Pancreas (tissue), 10 donors: ENCODE data around the gene ACTRT2. TPM values are rescaled to one million over a fixed set of nuclear protein-coding genes. Genes with fewer than 3 reads are reported as not detected.
A peak's percentile ranks its signal among the peaks of the same experiment; 100 is the strongest.

Experiments
- ATAC-seq, 4 donors: fragments of 200-7000 bp; cut with Tn5 transposase; one replicate each; pipeline versions ENCODE4 v1.8.0 to v1.9.1; 2020; ENCODE audit warnings: mild to moderate bottlenecking in 4 of 4, moderate library complexity in 4 of 4
- DNase-seq, 6 donors: peaks; one replicate each; pipeline ENCODE4 v3.0.0-alpha.2; 2020
- FAIRE-seq: peaks from 2 replicates; lab custom pipeline; 2012; peaks lifted over from hg19 to GRCh38; lab: Jason Lieb, UNC
- H3K27ac ChIP-seq, 4 donors: fragments of 200-600 bp; sonication (generic); 1 replicate in 3 of 4; 2 replicates in 1 of 4; pipeline versions ENCODE4 v1.5.0 to v1.8.0; 2020
- H3K27me3 ChIP-seq, 4 donors: fragments of 200-600 bp; one replicate each; pipeline ENCODE4 v1.8.0; 2021
- H3K36me3 ChIP-seq, 3 donors: fragments of 200-600 bp; sonication (generic) in 1 of 3; one replicate each; pipeline versions ENCODE4 v1.5.0 to v1.8.0; 2020 to 2021
- H3K4me1 ChIP-seq, 3 donors: fragments of 200-600 bp; one replicate each; pipeline ENCODE4 v1.8.0; 2021
- H3K4me3 ChIP-seq, 4 donors: fragments of 200-600 bp; sonication (generic) in 2 of 4; one replicate each; pipeline versions ENCODE4 v1.5.0 to v1.8.0; 2020 to 2021
- H3K9me3 ChIP-seq, 4 donors: fragments of 200-600 bp; one replicate each; pipeline ENCODE4 v1.8.0; 2021
- WGBS, 2 donors: extraction: QIAGEN DNeasy Blood & Tissue Kit; methylation state at CpG; one replicate each; pipeline ENCODE4 v1.1.7; 2013; 5-methylcytosine and 5-hydroxymethylcytosine counted together
- intact Hi-C, 3 donors: fragments of 100-400 bp; cut with DNase I; formaldehyde crosslinking; loops; one replicate each; pipeline versions ENCODE4 v1.11.1 to v1.14.2; 2022
- polyA plus RNA-seq, 2 donors: library from polyadenylated mRNA; stranded (reverse); fragments of 200-250 nt; gene quantifications; one replicate each; pipeline ENCODE4 v1.2.3, GENCODE V29; 2013
- total RNA-seq, 6 donors: library from RNA; stranded (reverse); fragmentation: NEBNext Ultra II Directional in 4 of 6; extraction: Animal tissue kit (Norgen Biotek cat#: 25700) in 4 of 6; gene quantifications; one replicate each; pipeline versions ENCODE4 v1.2.1 to v1.2.4, GENCODE V29; 2021 to 2023
- TF ChIP-seq, protein P1 (sequence below), 4 donors: fragments of 200-600 bp; sonication (generic) in 3 of 4; IDR thresholded peaks; one replicate each; pipeline versions ENCODE4 v1.5.0 to v1.8.0; 2021; ENCODE audit warnings: antibody characterized with exemption in 4 of 4
- donor health status: healthy with polysubstance abuse.
- donor health status: DM: no; HTN: no; CAD: no; lungs with moderate emphysema.
- donor health status: DM: no; HTN: no; CAD: no.
- donor health status: control.
- donor health status: control.
- donor health status: Bipolar disorder and iron deficiency.
- donor health status: DM: yes; HTN: yes; CAD: no.
- donor health status: DM: no; HTN: no; CAD: no.
- donor health status: DM: no; HTN: no; CAD: no.
- donor health status: DM: yes; HTN: yes; CAD: no.

Gene ACTRT2
- total and polyA plus RNA-seq, 8 donors: not detected

DNA sequence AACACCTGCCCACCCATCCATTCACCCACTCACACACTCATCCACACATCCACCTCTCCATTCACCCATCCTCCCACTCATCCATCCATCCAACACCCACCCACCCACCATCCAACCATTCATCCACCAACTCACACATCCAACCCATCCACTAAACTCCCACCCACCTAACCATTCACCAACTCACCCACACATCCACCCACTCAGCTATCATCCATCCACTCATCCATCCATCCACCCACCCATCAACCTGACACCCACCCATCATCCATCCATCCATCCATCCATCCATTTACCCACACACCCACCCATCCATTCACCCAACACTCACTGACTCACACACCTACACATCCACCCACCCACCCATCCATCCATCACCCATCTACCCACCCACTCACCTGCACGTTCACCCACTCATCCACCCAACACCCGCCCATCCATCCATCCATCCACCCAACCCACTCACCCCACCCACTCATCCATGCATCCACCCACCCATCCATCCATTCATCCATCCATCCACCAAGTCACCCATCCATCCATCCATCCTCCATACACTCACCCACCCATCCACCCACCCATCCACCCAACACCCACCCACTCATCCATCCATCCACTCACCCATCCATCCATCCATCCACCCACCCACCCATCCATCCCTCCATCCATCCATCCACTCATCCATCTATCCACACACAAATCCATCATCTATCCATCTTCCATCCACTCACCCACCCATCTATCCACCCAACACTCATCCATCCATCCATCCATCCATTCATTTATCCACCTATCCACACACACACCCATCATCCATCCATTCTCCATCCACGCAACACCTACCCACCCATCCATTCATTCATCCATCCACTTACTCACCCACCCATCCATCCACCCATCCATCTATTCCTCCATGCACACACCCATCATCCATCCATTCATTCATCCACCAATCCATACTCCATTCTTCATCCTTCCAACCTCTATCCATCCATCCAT, 30.3 kb downstream of the ACTRT2 start:
- no peaks in the 10 kb centered on the region for H3K9me3 ChIP-seq
- 74 to 76% methylated on average over 3 of the region's 3 CpGs for WGBS, 2 donors
- no peaks in the 10 kb centered on the region for H3K36me3 ChIP-seq
- FAIRE-seq (no peak), ATAC-seq (no peak), DNase-seq (peak in 2 of 6 donors; percentile 5 to 8)
- no peak overlapping the region for H3K4me3 ChIP-seq
- H3K4me1 ChIP-seq: no peaks in the 10 kb centered on the region
- no peak overlapping the region for H3K27ac ChIP-seq
- intact Hi-C loops: no loop called here
- TF ChIP-seq, protein P1, sequence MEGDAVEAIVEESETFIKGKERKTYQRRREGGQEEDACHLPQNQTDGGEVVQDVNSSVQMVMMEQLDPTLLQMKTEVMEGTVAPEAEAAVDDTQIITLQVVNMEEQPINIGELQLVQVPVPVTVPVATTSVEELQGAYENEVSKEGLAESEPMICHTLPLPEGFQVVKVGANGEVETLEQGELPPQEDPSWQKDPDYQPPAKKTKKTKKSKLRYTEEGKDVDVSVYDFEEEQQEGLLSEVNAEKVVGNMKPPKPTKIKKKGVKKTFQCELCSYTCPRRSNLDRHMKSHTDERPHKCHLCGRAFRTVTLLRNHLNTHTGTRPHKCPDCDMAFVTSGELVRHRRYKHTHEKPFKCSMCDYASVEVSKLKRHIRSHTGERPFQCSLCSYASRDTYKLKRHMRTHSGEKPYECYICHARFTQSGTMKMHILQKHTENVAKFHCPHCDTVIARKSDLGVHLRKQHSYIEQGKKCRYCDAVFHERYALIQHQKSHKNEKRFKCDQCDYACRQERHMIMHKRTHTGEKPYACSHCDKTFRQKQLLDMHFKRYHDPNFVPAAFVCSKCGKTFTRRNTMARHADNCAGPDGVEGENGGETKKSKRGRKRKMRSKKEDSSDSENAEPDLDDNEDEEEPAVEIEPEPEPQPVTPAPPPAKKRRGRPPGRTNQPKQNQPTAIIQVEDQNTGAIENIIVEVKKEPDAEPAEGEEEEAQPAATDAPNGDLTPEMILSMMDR (IDR thresholded peaks at IDR 0.05): no peak
- H3K27me3 ChIP-seq: no peaks in the 10 kb centered on the region

DNA sequence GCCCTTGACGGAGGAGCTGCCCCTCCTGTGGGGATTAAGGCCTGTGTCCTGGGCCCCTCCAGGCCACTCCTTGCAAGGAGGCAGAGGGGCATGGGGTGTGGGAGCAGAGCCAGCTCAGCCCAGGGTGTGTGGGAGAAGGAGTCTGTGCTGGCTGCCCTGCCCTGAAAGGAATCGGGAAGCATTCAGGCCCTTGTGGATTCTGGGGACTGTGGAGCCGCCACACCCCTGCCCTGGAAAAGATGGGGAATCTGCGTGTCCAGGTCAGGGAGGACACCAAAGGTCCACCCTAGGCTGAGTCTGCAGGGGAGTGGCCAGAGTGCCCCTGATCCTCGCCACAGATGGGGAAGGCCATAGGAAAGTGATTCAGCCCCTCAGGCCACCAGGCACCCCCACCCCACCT, 31.2 kb downstream of the ACTRT2 start:
- intact Hi-C loops: no loop called here

DNA sequence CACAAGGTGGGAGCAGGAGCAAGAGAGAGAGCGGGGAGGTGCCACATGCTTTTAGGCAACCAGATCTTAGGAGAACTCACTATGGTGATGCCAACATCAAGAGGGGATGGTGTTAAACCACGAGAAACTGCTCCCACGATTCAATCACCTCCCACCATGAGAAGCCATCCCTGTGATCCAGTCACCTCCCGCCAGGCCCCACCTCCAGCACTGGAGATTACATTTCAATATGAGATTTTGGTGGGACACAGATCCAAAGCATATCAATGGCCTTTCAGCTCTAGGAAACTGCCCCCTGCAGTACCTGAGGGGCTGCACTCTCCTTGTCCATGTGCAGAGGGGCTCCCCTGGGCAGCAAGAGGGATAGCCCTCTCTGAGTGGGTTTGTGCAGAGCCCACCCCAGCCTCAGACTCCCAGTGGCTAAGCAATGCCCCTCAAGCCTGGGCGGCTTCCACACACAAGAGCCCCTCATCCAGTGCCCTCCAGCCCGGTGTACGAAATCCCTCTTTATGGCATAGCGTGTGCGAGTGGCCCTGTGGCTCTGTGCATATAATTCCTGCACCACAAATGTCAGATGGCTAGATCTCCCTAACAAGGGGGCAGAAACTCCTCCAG, 32.2 kb downstream of the ACTRT2 start:
- ATAC-seq: no peak
- WGBS, 2 donors: 89 to 90% methylated on average over 9 of the region's 9 CpGs
- FAIRE-seq: no peak
- no peaks in the 10 kb centered on the region for H3K9me3 ChIP-seq
- H3K4me3 ChIP-seq: no peak overlapping the region
- no peaks in the 10 kb centered on the region for H3K27me3 ChIP-seq
- H3K36me3 ChIP-seq: no peaks in the 10 kb centered on the region
- intact Hi-C loops: no loop called here
- DNase-seq: peak in 4 of 6 donors; percentile 1 to 30 (median 14)
- no peak overlapping the region for H3K27ac ChIP-seq
- no peaks in the 10 kb centered on the region for H3K4me1 ChIP-seq
- TF ChIP-seq, protein P1 (IDR thresholded peaks at IDR 0.05): no peak

More for the DNA sequence above, 31.2 kb downstream of the ACTRT2 start:
- TF ChIP-seq, protein P1 (IDR thresholded peaks at IDR 0.05): no peak
- ATAC-seq (no peak), FAIRE-seq (no peak), DNase-seq (peak in 4 of 6 donors; percentile 2 to 31 (median 14))
- no peak overlapping the region for H3K4me3 ChIP-seq
- H3K27me3 ChIP-seq: no peaks in the 10 kb centered on the region
- H3K27ac ChIP-seq: no peak overlapping the region
- H3K9me3 ChIP-seq: no peaks in the 10 kb centered on the region
- H3K36me3 ChIP-seq: no peaks in the 10 kb centered on the region
- WGBS, 2 donors: 82 to 98% methylated on average over 5 of the region's 5 CpGs
- H3K4me1 ChIP-seq: no peaks in the 10 kb centered on the region

DNA sequence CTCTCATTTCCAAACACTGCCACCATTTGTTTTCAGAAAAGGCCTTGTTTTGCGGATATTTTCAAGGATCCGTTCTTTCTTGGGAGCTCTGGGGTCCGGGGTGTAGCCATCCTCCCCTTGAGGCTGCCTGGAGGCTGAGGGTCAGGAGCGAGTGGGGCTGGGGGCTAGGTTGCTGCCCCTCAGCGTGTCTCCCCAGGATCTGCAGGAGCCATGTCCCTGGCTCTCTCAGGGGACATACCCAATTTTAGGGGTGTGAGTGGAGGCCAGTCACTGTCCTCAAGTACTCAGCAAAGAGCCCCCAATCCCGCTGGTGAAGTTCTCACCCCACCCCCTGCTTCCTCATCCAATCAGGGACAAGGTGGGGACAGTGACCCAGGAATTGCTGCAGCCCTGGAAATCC, 32.7 kb downstream of the ACTRT2 start:
- no peaks in the 10 kb centered on the region for H3K9me3 ChIP-seq
- FAIRE-seq: no peak
- no peaks in the 10 kb centered on the region for H3K36me3 ChIP-seq
- 76 to 83% methylated on average over 6 of the region's 6 CpGs for WGBS, 2 donors
- H3K4me1 ChIP-seq: no peaks in the 10 kb centered on the region
- no peak for ATAC-seq
- peak in 3 of 6 donors; percentile 3 to 27 (median 4) for DNase-seq
- intact Hi-C loops: no loop called here
- H3K27me3 ChIP-seq: no peaks in the 10 kb centered on the region
- H3K27ac ChIP-seq: no peak overlapping the region
- H3K4me3 ChIP-seq: no peak overlapping the region
- TF ChIP-seq, protein P1 (IDR thresholded peaks at IDR 0.05): no peak
